ENCODE data around the gene ST6GALNAC1. TPM values are rescaled to one million over a fixed set of nuclear protein-coding genes. Genes with fewer than 3 reads are reported as not detected.
A peak's percentile ranks its signal among the peaks of the same experiment; 100 is the strongest.
"Not testable (repeated sequence)": the region's sequence is repeated elsewhere in the genome, so short reads cannot be mapped to it uniquely, and the experiment has no call there.

The ST6GALNAC1 gene
- total RNA-seq, 4 donors from 2014 or later, result 1.5 to 11.8 (median 3.2) TPM

DNA sequence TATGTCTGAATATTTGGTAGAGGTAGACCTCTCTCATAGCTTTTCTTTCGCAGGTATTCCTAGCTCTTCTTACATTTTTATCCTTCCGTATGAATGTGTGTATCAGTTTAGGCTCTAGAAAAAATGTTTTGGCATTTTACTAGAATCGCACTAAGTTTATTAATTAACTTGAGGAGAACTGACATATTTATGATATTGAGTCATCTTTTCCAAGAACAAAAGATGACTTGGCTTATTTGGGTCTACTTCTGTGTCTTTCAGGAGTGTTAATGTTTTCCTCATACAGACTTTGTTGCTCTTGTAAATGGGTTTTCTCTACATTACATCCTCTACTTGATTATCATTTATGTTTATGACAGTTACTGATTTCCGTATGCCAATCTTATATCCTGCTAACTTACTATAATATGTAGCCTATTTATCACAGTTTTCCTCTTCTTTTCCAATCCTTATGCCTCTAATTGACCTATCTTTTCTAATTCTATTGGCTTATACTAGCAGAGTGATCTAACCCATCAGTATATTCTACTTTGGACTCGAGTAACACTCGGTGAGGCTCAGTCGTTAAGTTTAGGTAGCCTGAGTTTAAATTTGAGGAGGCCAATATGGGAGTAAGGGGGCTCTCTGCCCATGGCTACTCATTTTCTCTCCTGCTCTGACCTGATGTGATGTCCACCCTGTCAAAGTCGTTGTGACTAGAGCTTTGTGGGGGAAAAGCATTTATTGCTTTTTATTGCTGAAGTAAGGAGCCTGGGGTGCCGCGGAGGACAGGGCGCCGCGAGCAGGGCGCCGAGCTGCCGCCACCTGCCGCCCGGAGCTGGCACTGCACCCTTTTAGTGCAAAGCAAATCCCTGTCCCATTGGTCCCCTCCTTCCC, 20.0 kb downstream of the ST6GALNAC1 start:
- intact Hi-C loops (cut with DNase I; ENCODE audit: low total_unique reads), result no loop called here
- H3K36me3 ChIP-seq, result no peaks in the 10 kb centered on the region
- peak overlapping the region in 1 of 2 donors; percentile 17 for H3K4me3 ChIP-seq
- H3K27me3 ChIP-seq, result no peaks in the 10 kb centered on the region
- peak; percentile 71 to 82 for DNase-seq
- H3K9me3 ChIP-seq, result no peaks in the 10 kb centered on the region
- H3K27ac ChIP-seq, result peak overlapping the region; percentile 80
- no peaks in the 10 kb centered on the region for H3K4me1 ChIP-seq
- TF ChIP-seq, protein P1, sequence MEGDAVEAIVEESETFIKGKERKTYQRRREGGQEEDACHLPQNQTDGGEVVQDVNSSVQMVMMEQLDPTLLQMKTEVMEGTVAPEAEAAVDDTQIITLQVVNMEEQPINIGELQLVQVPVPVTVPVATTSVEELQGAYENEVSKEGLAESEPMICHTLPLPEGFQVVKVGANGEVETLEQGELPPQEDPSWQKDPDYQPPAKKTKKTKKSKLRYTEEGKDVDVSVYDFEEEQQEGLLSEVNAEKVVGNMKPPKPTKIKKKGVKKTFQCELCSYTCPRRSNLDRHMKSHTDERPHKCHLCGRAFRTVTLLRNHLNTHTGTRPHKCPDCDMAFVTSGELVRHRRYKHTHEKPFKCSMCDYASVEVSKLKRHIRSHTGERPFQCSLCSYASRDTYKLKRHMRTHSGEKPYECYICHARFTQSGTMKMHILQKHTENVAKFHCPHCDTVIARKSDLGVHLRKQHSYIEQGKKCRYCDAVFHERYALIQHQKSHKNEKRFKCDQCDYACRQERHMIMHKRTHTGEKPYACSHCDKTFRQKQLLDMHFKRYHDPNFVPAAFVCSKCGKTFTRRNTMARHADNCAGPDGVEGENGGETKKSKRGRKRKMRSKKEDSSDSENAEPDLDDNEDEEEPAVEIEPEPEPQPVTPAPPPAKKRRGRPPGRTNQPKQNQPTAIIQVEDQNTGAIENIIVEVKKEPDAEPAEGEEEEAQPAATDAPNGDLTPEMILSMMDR (IDR thresholded peaks at IDR 0.05), result peak; percentile 81 to 94 (median 90)
- TF ChIP-seq POLR2A (IDR thresholded peaks at IDR 0.05), result no peak

DNA sequence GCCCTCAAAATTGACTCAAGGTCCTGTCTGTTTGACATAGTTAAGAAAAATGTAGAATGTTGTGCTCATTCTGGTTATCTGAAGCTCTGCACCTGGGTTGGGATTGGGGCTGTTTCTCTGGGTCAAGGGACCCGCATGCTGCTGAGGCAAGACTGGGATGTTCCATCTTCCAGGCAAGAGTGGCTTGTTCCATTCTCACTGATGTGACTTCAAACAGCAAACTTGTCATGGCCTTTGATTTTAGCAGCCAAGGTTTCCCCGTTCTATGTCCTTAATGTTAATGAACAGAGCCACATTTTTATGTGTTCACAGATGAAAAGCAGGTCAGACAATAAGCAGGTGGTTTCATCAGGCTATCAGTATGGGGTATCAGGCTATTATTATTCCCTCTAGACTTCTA, 25.7 kb downstream of the ST6GALNAC1 start:
- no peaks in the 10 kb centered on the region for H3K27me3 ChIP-seq
- intact Hi-C loops (cut with DNase I; ENCODE audit: low total_unique reads), result no loop called here
- H3K4me1 ChIP-seq, result no peaks in the 10 kb centered on the region
- no peaks in the 10 kb centered on the region for H3K9me3 ChIP-seq
- TF ChIP-seq, protein P1 (IDR thresholded peaks at IDR 0.05), result no peak
- no peak for TF ChIP-seq POLR2A (IDR thresholded peaks at IDR 0.05)
- no peak for DNase-seq
- H3K36me3 ChIP-seq, result no peaks in the 10 kb centered on the region
- no peak overlapping the region for H3K27ac ChIP-seq
- H3K4me3 ChIP-seq, result no peak overlapping the region

DNA sequence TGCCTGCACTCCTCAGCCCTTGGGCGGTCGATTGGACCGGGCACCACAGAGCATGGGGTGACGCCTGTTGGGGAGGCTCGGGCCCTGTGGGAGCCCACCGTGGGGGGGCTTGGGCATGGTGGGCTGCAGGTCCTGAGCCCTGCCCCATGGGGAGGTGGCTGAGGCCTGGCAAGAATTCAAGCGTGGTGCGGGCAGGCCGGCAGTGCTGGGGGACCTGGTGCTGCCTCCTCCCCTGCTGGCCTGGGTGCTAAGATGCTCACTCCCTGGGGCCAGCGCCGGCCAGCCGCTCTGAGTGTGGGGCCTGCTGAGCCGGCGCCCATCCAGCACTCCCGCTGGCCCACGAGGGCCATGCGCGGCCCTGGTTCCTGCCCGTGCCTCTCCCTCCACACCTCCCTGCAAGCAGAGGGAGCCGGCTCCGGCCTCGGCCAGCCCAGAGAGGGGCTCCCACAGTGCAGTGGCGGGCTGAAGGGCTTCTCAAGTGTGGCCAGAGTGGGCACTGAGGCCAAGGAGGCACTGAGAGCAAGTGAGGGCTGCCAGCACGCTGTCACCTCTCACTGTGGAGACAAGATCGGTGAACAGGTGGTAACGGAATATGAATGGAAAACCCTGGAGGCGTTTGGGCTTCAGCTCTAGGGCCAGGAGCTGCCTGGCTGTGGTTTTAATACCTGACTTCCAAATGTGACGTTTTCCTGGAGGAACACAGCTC, 28.5 kb downstream of the ST6GALNAC1 start:
- H3K27me3 ChIP-seq, result no peaks in the 10 kb centered on the region
- intact Hi-C loops (cut with DNase I; ENCODE audit: low total_unique reads), result no loop called here
- H3K4me1 ChIP-seq, result no peaks in the 10 kb centered on the region
- no peak overlapping the region for H3K27ac ChIP-seq
- TF ChIP-seq, protein P1 (IDR thresholded peaks at IDR 0.05), result no peak
- TF ChIP-seq POLR2A (IDR thresholded peaks at IDR 0.05), result no peak
- H3K4me3 ChIP-seq, result no peak overlapping the region
- H3K36me3 ChIP-seq, result no peaks in the 10 kb centered on the region
- no peaks in the 10 kb centered on the region for H3K9me3 ChIP-seq
- no peak for DNase-seq

DNA sequence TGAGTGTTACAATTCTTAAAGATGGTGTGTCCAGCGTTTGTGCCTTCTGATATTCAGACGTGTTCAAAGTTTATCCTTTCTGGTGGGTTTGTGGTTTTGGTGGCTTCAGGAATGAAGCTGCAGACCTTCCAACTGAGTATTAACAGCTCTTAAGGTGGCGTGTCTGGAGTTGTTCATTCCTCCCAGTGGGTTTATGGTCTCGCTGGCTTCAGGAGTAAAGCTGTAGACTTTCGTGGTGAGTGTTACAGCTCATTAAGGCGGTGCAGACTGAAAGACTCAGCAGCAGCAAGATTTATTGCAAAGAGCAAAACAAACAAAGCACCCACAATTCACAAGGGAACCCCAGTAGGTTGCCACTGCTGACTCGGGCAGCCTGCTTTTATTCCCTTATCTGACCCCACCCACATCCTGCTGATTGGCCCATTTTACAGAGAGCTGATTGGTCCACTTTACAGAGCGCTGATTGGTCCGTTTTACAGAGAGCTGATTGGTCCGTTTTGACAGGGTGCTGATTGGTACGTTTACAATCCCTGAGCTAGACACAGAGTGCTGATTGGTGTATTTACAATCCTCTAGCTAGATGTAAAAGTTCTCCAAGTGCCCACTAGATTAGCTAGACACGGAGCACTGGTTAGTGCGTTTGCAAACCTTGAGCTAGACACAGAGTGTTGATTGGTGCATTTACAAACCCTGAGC, 29.3 kb downstream of the ST6GALNAC1 start:
- H3K4me1 ChIP-seq; DNase-seq; H3K36me3 ChIP-seq; H3K4me3 ChIP-seq; H3K9me3 ChIP-seq; H3K27ac ChIP-seq; intact Hi-C loops (cut with DNase I; ENCODE audit: low total_unique reads); H3K27me3 ChIP-seq: not testable (repeated sequence)

DNA sequence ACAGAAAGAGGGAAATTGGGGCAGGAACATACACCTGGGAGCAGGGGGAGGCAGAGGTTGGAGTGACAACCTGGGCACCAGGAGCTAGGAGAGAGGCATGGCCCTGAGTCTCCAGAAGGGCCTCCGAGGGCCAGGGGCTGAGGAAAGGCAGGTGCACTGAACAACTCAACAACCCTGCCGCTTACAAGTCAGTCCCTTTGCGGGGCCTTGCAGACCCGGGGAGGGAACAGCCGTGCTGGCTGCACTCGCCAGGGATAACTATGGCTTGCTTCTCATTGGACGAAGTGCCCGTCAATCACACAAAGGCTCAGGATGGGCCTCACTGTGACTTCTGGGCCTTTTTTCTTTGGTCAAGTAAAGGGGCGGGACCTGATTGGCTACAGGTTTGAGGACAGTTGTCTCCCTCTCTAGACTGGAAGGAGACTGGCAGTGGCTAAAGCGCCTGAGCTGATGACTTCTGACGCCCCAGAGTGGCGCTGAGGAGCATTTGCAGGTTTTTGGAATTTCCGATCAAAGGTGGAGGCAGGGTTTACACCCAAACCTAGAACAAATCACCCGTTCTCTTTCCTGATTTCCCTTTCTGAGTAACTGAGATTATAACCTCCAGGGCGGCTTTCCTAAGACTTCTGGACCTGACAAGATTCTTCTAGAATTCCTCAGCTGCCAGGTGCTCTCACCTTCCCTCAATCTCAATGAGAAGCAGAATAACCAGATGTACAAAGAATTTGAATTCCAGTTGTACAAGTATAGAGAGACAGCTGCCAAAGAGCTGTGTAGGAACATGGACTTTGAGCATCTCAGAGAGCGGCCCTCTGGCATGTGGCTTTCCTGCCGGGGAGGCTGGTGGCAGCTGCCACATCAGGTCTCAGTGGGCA, 30.3 kb downstream of the ST6GALNAC1 start:
- no peak for TF ChIP-seq POLR2A (IDR thresholded peaks at IDR 0.05)
- TF ChIP-seq, protein P1 (IDR thresholded peaks at IDR 0.05), result no peak
- no peak overlapping the region for H3K4me3 ChIP-seq
- H3K27ac ChIP-seq, result no peak overlapping the region
- H3K36me3 ChIP-seq, result no peaks in the 10 kb centered on the region
- no peaks in the 10 kb centered on the region for H3K27me3 ChIP-seq
- intact Hi-C loops (cut with DNase I; ENCODE audit: low total_unique reads), result no loop called here
- DNase-seq, result no peak
- H3K4me1 ChIP-seq, result no peaks in the 10 kb centered on the region
- no peaks in the 10 kb centered on the region for H3K9me3 ChIP-seq
